Fibroblast of skin of scalp (primary cell): ENCODE measurements around the gene KCNJ3.
"Not testable (repeated sequence)": the region's sequence is repeated elsewhere in the genome, so short reads cannot be mapped to it uniquely, and the experiment has no call there.

Experiments used
- DNase-seq: peaks from one replicate; pipeline ENCODE4 v3.0.0-alpha.2; 2013

KCNJ3 gene

GRCh38 chr2:154846842-154847241 lies 148.3 kb downstream of the KCNJ3 start:
- no peak for DNase-seq

GRCh38 chr2:154849482-154849881 lies 151.0 kb downstream of the KCNJ3 start:
- no peak for DNase-seq

GRCh38 chr2:154850532-154850931 lies 152.0 kb downstream of the KCNJ3 start:
- no peak for DNase-seq

DNA sequence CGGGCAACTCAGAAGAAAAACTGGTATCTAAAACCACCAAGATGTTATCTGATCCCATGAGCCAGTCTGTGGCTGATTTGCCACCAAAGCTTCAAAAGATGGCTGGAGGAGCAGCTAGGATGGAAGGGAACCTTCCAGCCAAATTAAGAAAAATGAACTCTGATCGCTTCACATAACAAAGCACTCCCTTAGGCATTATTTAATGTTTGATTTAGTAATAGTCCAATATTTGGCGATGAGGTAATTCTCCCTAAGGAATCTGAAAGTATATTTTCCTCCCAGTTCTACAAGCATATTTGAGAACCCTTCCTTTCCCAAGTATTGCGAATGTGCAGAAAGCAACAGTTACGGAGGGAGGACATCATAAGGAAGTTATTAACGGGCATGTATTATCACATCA lies 156.6 kb downstream of the KCNJ3 start:
- no peak for DNase-seq

DNA sequence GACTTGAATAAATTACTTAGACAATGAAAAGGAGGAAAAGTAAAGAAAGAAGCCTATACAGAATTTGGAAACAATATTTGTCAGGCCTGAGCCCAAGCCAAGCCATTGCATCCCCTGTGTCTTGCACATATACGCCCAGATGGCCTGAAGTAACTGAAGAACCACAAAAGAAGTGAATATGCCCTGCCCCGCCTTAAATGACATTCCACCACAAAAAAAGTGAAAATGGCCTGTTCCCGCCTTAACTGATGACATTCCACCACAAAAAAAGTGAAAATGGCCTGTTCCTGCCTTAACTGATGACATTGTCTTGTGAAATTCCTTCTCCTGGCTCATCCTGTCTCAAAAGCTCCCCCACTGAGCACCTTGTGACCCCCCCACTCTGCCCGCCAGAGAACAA lies 168.7 kb downstream of the KCNJ3 start:
- not testable (repeated sequence) for DNase-seq

DNA sequence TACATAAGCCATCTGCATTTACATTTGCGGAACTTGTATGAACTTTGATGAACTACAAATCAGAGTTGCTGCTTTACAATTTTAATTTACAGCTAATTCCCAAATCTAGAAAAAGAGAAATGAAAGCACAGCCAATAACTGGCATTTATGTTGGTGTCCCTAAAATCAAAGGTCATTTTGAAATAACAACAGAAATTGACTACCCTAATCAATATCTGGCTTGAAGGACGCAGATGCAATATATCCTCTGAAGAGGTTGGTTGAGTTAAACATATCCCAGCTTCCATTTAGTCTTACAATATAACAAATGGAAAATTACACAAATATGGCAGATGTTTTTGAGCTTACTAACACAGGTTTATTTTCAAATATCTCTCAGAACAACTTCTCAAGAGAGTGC lies 177.5 kb downstream of the KCNJ3 start:
- DNase-seq: no peak

DNA sequence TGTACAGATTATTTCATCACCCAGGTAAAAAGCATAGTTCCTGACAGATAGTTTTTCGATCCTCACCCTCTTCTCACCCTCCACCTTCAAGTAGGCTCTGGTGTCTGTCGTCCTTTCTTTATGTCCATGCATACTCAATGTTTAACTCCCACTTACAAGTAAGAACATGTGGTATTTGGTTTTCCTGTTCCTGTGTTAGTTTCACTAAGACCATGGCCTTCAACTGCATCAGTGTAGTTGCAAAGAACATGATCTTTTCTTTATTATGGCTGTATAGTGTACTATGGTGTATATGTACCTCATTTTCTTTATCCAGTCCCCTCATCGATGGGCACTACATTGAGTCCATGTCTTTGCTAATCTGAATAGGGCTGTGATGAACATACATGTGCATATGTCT lies 184.2 kb downstream of the KCNJ3 start:
- DNase-seq: no peak

- no peak for DNase-seq
These were observed 187.8 kb downstream of the KCNJ3 start for GRCh38 chr2:154886316-154886715.

DNA sequence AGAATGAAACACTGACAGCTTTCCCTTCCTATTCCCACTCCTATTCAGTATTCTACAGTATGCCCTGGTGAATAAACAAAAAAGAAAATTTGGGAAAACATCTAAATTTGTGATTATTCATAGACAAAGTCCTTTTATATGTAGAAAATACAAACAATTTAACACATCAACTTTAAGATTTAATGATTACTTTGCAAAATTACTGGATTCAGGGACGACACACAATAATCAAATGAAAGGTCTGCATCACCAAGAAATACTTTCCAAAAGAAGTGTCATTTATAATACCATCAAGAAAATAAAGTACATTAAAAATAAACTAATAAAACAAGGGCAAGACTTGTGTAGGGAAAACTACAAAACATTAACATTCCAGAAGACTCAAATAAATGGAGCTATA lies 199.8 kb downstream of the KCNJ3 start:
- no peak for DNase-seq

GRCh38 chr2:154901063-154901462 lies 202.6 kb downstream of the KCNJ3 start:
- DNase-seq: no peak
